IPS DF 6.9 (cell line): ENCODE results near the gene ARHGAP33.

Experiments
- DNase-seq: peaks from one replicate; pipeline ENCODE4 v3.0.0-alpha.2; 2013; ENCODE audit warnings: low read depth, low spot score
- H3K27ac ChIP-seq: one replicate; pipeline ENCODE4 v1.5.1; 2013; ENCODE audit warnings: low read length, control low read depth
- H3K27me3 ChIP-seq: 2 replicates; pipeline ENCODE4 v1.6.1; 2013; ENCODE audit warnings: mild to moderate bottlenecking, low read length; ENCODE audit not compliant: control insufficient read depth, insufficient read depth
- H3K36me3 ChIP-seq: 2 replicates; pipeline ENCODE4 v1.6.1; 2013; ENCODE audit warnings: low read length; ENCODE audit not compliant: control insufficient read depth, insufficient read depth
- H3K4me1 ChIP-seq: 2 replicates; pipeline ENCODE4 v1.6.1; 2013; ENCODE audit warnings: low read length; ENCODE audit not compliant: control insufficient read depth, insufficient read depth
- H3K4me3 ChIP-seq: 2 replicates; pipeline ENCODE4 v1.5.1; 2013; ENCODE audit warnings: mild to moderate bottlenecking, low read length
- H3K9me3 ChIP-seq: 2 replicates; pipeline ENCODE4 v1.6.1; 2013; ENCODE audit warnings: low read length, inconsistent platforms; ENCODE audit not compliant: control insufficient read depth, insufficient read depth
- WGBS: extraction: QIAGEN DNeasy Blood & Tissue Kit; methylation state at CpG from one replicate; pipeline ENCODE4 v1.1.7; 2013; ENCODE audit warnings: mixed read lengths, missing lambda C conversion rate; ENCODE audit not compliant: insufficient read length, insufficient coverage; 5-methylcytosine and 5-hydroxymethylcytosine counted together

The ARHGAP33 gene

DNA sequence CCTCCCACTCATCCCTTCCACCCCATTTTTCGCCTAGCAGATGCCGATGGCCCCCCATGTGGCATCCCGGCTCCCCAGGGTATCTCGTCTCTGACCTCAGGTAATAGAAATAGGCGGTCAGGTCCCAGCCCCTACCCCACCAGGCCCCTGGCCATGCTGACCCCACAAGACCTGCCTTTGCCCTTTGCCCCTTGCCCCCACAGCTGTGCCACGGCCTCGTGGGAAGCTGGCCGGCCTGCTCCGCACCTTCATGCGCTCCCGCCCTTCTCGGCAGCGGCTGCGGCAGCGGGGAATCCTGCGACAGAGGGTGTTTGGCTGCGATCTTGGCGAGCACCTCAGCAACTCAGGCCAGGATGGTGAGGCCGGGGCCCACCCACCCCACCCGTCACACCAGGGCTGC, 5.4 kb downstream of the ARHGAP33 start:
- WGBS = no CpG with 5 or more reads among the region's 20 CpGs

DNA sequence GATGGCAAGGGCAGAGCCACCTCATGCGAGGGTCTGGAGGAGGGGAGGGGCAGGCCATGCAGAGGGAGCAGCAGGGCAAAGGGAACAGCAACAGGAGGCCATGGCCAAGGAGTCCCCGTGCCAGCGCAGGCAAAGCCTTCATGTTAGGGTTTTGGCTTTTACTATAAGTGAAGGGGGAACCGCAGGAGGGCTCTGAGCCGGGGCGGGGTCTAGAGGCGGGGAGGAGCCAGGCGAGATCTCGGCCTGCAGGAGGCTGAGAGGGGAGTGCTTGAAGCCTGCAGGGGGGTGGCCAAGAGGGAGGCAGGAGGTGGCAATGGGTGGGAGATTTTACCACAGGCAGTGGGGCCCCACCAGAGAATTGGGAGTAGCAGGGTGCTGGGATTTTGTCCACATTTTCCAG, 6.3 kb downstream of the ARHGAP33 start:
- Histone ChIP-seq H3K27ac (no peak overlapping the region), H3K36me3 (no peaks in the 10 kb centered on the region; the same call in 1 of the 2 replicates), H3K9me3 (no peaks in the 10 kb centered on the region), H3K4me3 (no peak overlapping the region), H3K27me3 (no peaks in the 10 kb centered on the region), H3K4me1 (peaks cover 10% of the 10 kb centered on the region)
- DNase-seq = no peak
- WGBS = no CpG with 5 or more reads among the region's 9 CpGs

More for the DNA sequence above, 5.4 kb downstream of the ARHGAP33 start:
- H3K36me3 ChIP-seq = no peaks in the 10 kb centered on the region; the same call in 1 of the 2 replicates
- H3K4me3 ChIP-seq = no peak overlapping the region
- no peak for DNase-seq
- H3K9me3 ChIP-seq = no peaks in the 10 kb centered on the region
- no peaks in the 10 kb centered on the region for H3K27me3 ChIP-seq
- peaks cover 11% of the 10 kb centered on the region for H3K4me1 ChIP-seq
- H3K27ac ChIP-seq = no peak overlapping the region

DNA sequence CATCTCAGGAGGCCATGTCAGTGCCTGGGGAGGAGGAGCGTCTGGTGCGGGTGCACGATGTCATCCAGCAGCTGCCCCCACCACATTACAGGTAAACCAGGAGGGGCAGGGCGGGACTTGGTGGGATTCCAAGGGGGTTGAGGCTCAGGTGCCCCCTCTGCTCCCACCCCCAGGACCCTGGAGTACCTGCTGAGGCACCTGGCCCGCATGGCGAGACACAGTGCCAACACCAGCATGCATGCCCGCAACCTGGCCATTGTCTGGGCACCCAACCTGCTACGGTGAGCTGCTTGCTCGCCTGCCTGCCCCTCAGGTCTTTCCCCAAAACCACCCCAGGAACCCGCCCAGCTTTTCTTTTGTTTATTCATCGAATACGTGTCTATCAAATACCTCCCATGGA, 7.2 kb downstream of the ARHGAP33 start:
- Histone ChIP-seq H3K27me3 (no peaks in the 10 kb centered on the region), H3K4me3 (no peak overlapping the region), H3K9me3 (no peaks in the 10 kb centered on the region), H3K36me3 (no peaks in the 10 kb centered on the region; the same call in 1 of the 2 replicates), H3K4me1 (peaks cover 7% of the 10 kb centered on the region), H3K27ac (no peak overlapping the region)
- no peak for DNase-seq
- WGBS = no CpG with 5 or more reads among the region's 12 CpGs

- H3K36me3 ChIP-seq = no peaks in the 10 kb centered on the region; the same call in 1 of the 2 replicates
- H3K4me1 ChIP-seq = peaks cover 7% of the 10 kb centered on the region
- no peaks in the 10 kb centered on the region for H3K9me3 ChIP-seq
- no CpG with 5 or more reads among the region's 28 CpGs for WGBS
- peak overlapping the region; percentile 26; the same call in 1 of the 2 replicates for H3K4me3 ChIP-seq
- no peak overlapping the region for H3K27ac ChIP-seq
- DNase-seq = no peak
- no peaks in the 10 kb centered on the region for H3K27me3 ChIP-seq
Observed at GRCh38 chr19:35783469-35784434, 8.4 kb downstream of the ARHGAP33 start.

- DNase-seq = no peak
- Histone ChIP-seq H3K4me3 (peak overlapping the region; percentile 43), H3K36me3 (no peaks in the 10 kb centered on the region; the same call in 1 of the 2 replicates), H3K27me3 (no peaks in the 10 kb centered on the region), H3K4me1 (peaks cover 7% of the 10 kb centered on the region), H3K9me3 (no peaks in the 10 kb centered on the region), H3K27ac (no peak overlapping the region)
- no CpG with 5 or more reads among the region's 45 CpGs for WGBS
Observed at GRCh38 chr19:35784503-35785338, 9.4 kb downstream of the ARHGAP33 start.

GRCh38 chr19:35785339-35785627, 9.9 kb downstream of the ARHGAP33 start:
- H3K9me3 ChIP-seq = no peaks in the 10 kb centered on the region
- no peaks in the 10 kb centered on the region for H3K27me3 ChIP-seq
- peak overlapping the region; percentile 43; the same call in 1 of the 2 replicates for H3K4me3 ChIP-seq
- H3K27ac ChIP-seq = no peak overlapping the region
- no CpG with 5 or more reads among the region's 10 CpGs for WGBS
- H3K4me1 ChIP-seq = peaks cover 7% of the 10 kb centered on the region
- H3K36me3 ChIP-seq = no peaks in the 10 kb centered on the region; the same call in 1 of the 2 replicates
- DNase-seq = no peak

GRCh38 chr19:35786299-35787160, 11.2 kb downstream of the ARHGAP33 start:
- Histone ChIP-seq H3K27me3 (no peaks in the 10 kb centered on the region), H3K27ac (no peak overlapping the region), H3K4me1 (peaks cover 6% of the 10 kb centered on the region), H3K9me3 (no peaks in the 10 kb centered on the region), H3K4me3 (no peak overlapping the region), H3K36me3 (no peaks in the 10 kb centered on the region; the same call in 1 of the 2 replicates)
- DNase-seq = no peak
- WGBS = no CpG with 5 or more reads among the region's 31 CpGs

DNA sequence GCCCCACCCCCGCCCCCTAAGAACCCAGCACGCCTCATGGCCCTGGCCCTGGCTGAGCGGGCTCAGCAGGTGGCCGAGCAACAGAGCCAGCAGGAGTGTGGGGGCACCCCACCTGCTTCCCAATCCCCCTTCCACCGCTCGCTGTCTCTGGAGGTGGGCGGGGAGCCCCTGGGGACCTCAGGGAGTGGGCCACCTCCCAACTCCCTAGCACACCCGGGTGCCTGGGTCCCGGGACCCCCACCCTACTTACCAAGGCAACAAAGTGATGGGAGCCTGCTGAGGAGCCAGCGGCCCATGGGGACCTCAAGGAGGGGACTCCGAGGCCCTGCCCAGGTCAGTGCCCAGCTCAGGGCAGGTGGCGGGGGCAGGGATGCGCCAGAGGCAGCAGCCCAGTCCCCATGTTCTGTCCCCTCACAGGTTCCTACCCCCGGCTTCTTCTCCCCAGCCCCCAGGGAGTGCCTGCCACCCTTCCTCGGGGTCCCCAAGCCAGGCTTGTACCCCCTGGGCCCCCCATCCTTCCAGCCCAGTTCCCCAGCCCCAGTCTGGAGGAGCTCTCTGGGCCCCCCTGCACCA, 11.9 kb downstream of the ARHGAP33 start:
- no peak overlapping the region for H3K4me3 ChIP-seq
- DNase-seq = no peak
- no peaks in the 10 kb centered on the region for H3K27me3 ChIP-seq
- H3K36me3 ChIP-seq = no peaks in the 10 kb centered on the region; the same call in 1 of the 2 replicates
- H3K9me3 ChIP-seq = no peaks in the 10 kb centered on the region
- no peak overlapping the region for H3K27ac ChIP-seq
- peaks cover 5% of the 10 kb centered on the region; the same call in 1 of the 2 replicates for H3K4me1 ChIP-seq
- WGBS = no CpG with 5 or more reads among the region's 15 CpGs

DNA sequence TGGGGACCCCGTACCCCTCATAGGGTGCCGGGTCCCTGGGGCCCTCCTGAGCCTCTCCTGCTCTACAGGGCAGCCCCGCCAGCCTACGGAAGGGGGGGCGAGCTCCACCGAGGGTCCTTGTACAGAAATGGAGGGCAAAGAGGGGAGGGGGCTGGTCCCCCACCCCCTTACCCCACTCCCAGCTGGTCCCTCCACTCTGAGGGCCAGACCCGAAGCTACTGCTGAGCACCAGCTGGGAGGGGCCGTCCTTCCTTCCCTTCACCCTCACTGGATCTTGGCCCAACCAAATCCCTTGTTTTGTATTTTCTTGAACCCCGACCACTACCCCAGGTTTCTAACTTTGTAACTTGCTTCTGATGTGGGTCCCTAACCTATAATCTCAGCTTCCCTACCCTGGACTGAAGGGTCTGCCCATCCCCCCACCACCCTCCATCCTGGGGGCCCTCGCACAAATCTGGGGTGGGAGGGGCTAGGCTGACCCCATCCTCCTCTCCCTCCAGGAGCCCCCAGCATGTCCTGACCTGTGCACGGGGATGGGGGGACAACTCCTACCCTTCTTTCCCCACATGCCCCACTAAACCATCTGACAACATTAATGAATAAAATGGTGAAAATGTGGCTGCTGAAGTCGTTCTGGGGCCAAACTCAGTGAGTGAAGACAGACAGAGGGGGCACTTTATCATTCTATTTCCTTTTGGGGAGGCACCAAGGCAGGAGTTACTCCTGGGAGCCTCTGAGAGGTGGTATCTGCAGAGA, 13.0 kb downstream of the ARHGAP33 start:
- no peak overlapping the region for H3K27ac ChIP-seq
- WGBS = no CpG with 5 or more reads among the region's 12 CpGs
- H3K4me1 ChIP-seq = peaks cover 3% of the 10 kb centered on the region; the same call in 1 of the 2 replicates

More for the DNA sequence above, 13.0 kb downstream of the ARHGAP33 start:
- Histone ChIP-seq H3K9me3 (no peaks in the 10 kb centered on the region), H3K4me3 (no peak overlapping the region), H3K36me3 (no peaks in the 10 kb centered on the region; the same call in 1 of the 2 replicates), H3K27me3 (no peaks in the 10 kb centered on the region)
- no peak for DNase-seq
